Neural progenitor cell (in vitro differentiated cells): ENCODE measurements around the gene MMEL1.

Experiments
- CTCF ChIP-seq: fragments of 200-600 bp; sonication (generic); IDR thresholded peaks from 2 replicates; pipeline ENCODE4 v1.5.1; 2017; ENCODE audit warnings: antibody characterized with exemption, mild to moderate bottlenecking
- EZH2 ChIP-seq: fragments of 200-600 bp; sonication (generic); IDR thresholded peaks from 2 replicates; pipeline ENCODE4 v1.6.1; 2017; ENCODE audit warnings: antibody characterized with exemption, mild to moderate bottlenecking, moderate library complexity

- TF ChIP-seq CTCF, result no peak
- no peak for TF ChIP-seq EZH2
Measured at GRCh38 chr1:2640626-2641025, 7.8 kb upstream of the MMEL1 start.
